Right ventricle myocardium superior (tissue), 1 donor: ENCODE measurements around the gene PRR15. TPM values are rescaled to one million over a fixed set of nuclear protein-coding genes. Genes with fewer than 3 reads are reported as not detected.
"Not testable (repeated sequence)": the region's sequence is repeated elsewhere in the genome, so short reads cannot be mapped to it uniquely, and the experiment has no call there.

Experiments
- ATAC-seq: fragments of 200-7000 bp; cut with Tn5 transposase; one replicate; pipeline ENCODE4 v1.9.1; 2020; ENCODE audit warnings: mild to moderate bottlenecking; ENCODE audit not compliant: poor library complexity
- DNase-seq: peaks from one replicate; pipeline ENCODE4 v3.0.0-alpha.2; 2020
- intact Hi-C: fragments of 100-400 bp; cut with DNase I; formaldehyde crosslinking; loops from one replicate; pipeline ENCODE4 v1.11.2; 2022
- long read RNA-seq: library from polyadenylated mRNA; unstranded; transcript quantifications from one replicate; pipeline ENCODE4 v2.0.0, GENCODE V29; 2021
- total RNA-seq: library from RNA; stranded (reverse); fragmentation: NEBNext Ultra II Directional; extraction: Animal tissue kit (Norgen Biotek cat#: 25700); gene quantifications from one replicate; pipeline ENCODE4 v1.2.1, GENCODE V29; 2021
- donor health status: DM: no; HTN: yes; CAD: no; lungs with severe emphysema.

The PRR15 gene, protein sequence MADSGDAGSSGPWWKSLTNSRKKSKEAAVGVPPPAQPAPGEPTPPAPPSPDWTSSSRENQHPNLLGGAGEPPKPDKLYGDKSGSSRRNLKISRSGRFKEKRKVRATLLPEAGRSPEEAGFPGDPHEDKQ
- total RNA-seq: not detected
- long read RNA-seq: 0 reads

DNA sequence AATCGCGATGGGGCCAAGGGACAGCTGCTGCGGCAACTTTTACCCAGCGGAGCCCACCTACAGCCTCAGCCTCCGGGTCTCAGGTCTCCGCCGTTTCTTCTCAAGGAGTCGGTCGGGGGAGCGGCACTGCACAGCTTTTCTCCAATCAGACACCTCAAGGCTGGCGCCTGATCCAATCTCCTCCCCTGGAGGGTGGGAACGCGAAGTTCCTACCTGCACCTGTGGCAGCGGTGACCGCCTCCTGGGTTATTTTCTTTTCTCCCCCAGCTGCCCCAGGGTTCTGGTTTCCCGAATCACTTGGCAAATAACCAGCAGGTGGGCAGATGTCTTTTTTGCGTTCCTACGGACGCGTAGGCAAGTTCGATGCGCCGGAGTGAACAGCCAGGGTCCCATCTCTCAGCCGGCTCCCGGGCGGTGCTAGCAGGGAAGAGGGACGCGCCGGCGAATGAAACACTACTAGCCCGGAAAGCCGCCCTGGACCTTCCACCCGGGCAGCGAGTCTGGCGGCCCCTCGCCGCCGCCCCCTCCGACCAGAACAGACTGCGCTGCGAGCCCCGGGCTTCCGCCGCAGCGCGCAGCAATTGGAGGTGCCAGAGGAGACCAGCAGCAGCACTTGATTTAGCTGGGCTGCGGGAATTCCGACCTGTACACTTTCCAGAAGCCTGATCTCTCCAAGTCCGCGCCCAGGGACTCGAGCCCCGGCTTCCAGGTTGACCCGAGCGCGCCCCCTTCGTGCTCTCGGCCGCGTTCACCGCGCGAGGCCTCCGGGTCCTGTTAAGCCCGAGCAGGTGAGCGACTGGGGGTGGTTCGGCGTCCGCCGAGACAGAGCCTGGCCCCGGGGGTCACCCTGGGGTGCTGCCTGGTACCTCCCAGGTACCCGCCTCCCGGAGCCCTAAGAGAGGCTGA, at the start of gene PRR15:
Gene PRR15, plus strand, starts transcription at position 246 of the 906 bp plus-strand sequence. CDS start 2,495 bp downstream, outside the sequence.
- DNase-seq (peak; percentile 43), ATAC-seq (peak; percentile 57)
- intact Hi-C loops: no loop called here

GRCh38 chr7:29516491-29516890, 47.1 kb upstream of the PRR15 start:
- DNase-seq (no peak), ATAC-seq (no peak)
- intact Hi-C loops: no loop called here

GRCh38 chr7:29518616-29519015, 45.0 kb upstream of the PRR15 start:
- ATAC-seq (no peak), DNase-seq (no peak)
- intact Hi-C loops: no loop called here

- intact Hi-C loops: no loop called here
- ATAC-seq (no peak), DNase-seq (no peak)
Measured at GRCh38 chr7:29523728-29524127, 39.9 kb upstream of the PRR15 start.

- no peak for ATAC-seq
- no peak for DNase-seq
- intact Hi-C loops: no loop called here
Measured at GRCh38 chr7:29527505-29528108, 36.0 kb upstream of the PRR15 start.

GRCh38 chr7:29528526-29528925, 35.1 kb upstream of the PRR15 start:
- ATAC-seq, DNase-seq, intact Hi-C loops: not testable (repeated sequence)

DNA sequence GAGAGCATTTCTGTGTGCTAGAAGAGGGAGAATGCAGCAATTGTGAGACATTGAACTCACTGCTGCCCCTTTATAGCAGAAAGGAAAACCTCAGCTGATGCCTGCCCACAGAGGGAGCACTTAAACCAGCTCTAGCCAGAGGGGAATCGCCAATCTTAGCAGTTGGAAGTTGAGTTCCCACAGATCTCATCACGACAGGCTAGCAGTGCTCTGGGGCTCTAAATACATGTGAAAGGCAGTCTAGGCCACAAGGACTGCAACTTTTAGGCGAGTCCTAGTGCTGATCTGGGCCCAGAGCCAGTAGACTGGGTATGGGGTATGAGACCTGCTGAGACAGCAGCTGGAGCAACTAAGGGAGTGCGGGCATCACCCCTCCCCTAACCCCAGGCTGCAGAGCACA, 25.2 kb upstream of the PRR15 start:
- DNase-seq (no peak), ATAC-seq (no peak)
- intact Hi-C loops: no loop called here

DNA sequence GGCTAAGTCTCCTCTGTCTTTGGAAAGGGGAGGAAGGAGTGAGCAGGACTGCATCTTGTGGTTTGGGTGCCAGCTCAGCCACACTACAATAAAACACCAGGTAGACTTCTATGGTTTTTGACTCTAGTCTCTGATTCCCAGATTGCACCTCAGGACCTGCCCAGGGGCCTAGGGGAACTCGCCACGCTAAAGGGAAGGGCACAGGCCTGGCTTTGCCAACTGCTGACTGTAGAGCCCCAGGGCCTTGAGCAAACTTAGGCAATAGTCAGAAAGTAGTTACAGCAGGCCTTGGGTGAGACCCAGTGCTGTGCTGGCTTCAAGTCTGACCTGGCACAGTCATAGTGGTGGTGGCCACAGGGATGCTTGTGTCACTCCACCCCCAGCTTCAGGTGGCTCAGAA, 24.2 kb upstream of the PRR15 start:
- intact Hi-C loops: no loop called here
- DNase-seq (no peak), ATAC-seq (no peak)

- intact Hi-C loops: no loop called here
Measured at GRCh38 chr7:29547421-29547820, 16.2 kb upstream of the PRR15 start.

GRCh38 chr7:29548823-29549222, 14.8 kb upstream of the PRR15 start:
- DNase-seq (no peak), ATAC-seq (no peak)
- intact Hi-C loops: no loop called here

More at GRCh38 chr7:29547421-29547820, 16.2 kb upstream of the PRR15 start:
- ATAC-seq (no peak), DNase-seq (no peak)

DNA sequence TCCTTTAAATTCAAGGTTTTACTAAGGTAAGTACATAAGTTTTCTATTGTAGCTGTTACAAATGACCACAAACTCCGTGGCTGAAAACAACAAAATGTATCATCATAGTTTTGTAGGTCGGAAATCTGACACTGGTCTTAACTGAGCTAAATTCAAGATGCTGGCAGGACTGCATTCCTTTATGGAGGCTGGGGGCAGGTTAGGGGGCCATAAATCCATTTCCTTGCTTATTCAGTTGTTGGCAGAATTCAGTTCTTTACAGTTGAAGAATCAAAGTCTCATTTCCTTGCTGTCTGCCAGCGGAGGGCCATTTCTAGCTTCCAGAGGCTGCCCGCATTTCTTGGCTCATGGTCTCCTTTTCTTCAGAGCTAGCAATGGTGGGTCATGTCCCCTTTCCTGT, 11.2 kb upstream of the PRR15 start:
- intact Hi-C loops: no loop called here
- DNase-seq (no peak), ATAC-seq (no peak)

DNA sequence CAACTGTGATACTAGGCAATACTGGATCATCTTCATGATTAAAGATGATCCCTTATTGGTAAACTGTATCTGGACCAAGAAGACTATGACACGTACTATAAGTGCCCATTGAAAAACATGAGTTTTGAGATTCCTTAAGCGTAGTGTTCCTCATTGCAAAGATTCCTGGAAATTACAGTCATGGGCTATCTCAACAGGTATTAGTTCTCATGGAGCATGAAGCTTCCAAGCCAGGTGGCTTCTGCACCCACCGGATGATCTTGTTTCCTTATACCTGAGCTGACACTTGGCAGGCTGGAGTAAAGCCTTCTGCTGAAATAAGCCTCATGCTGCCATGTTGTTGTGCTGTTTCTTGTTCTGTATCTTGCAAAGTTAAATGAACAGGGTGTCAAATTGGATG, 8.6 kb upstream of the PRR15 start:
- intact Hi-C loops: no loop called here
- DNase-seq: no peak

DNA sequence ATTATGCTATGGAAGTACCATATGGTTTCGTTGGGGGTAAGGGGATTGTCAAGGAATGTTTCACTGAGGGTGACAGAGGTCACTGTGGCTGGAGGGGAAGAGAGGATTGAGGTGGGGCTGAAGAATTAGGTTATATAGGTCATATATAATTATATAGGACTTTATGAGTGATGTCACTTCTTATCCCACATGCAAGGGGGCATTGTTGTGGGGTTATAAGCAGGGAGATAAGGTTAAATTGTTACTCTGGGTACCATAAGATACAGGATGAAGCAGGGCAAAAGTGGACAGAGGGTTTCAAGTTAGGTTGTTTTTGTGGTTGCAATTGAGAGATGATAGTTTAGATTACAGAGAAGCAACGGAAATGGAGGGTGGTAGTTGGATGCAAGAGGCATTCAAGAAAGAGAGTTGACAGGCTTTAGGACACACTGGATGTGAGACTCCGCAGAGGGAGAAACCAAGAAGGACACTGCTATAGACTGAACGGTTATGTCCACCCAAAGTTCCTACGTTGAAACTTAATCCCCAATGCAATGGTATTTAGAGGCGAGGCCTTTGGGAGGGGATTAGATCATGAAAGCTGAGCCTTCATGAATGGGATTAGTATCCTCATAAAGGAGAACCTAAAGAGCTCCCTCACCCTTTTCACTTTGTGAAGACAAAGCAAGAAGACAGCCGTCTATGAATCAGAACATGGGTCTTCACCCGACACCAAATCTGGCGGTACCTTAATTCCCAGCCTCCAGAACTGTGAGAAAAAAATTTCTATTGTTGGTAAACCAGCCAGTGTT, 7.0 kb upstream of the PRR15 start:
- no peak for DNase-seq
- intact Hi-C loops: no loop called here
- ATAC-seq: no peak

More for the DNA sequence above, 8.6 kb upstream of the PRR15 start:
- ATAC-seq: no peak

DNA sequence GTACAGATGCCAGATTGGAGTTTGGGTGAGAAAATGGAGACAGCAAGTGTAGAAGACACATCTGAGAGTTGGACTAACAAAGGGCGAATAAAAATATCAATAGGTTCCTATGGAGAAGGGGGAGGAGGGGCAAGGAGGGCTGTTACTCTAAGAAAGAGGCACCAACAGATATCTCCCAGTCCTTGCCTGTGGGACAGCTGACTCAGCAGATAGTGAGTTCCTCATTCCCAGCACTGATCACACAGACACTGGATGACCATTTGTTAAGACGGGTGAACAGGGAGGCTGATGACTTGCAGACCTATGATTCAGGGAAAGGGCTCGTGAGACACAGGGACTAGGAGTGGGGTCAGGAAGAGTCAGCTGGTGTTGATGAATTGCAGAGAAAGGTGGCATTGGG, 5.7 kb upstream of the PRR15 start:
- ATAC-seq: no peak
- intact Hi-C loops: no loop called here
- no peak for DNase-seq

DNA sequence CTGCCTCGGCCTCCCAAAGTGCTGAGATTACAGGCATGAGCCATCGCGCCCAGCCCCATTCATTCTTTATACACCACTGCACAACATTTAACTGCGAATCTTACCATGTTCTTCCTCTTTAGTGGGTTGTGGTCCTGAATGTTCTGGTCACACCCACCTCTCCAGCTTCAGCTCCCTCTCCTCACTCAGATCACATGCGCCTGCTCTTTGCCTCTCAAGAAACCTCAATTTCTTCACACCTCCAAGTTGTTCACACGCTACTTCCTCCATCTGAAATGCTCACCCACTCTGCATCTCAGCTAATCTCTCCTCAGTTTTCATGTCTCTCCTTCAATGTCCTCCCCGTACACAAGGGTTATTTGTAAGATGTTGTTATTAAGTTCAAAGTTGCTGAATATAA, 2.4 kb upstream of the PRR15 start:
- ATAC-seq: no peak
- DNase-seq: no peak
- intact Hi-C loops: no loop called here

DNA sequence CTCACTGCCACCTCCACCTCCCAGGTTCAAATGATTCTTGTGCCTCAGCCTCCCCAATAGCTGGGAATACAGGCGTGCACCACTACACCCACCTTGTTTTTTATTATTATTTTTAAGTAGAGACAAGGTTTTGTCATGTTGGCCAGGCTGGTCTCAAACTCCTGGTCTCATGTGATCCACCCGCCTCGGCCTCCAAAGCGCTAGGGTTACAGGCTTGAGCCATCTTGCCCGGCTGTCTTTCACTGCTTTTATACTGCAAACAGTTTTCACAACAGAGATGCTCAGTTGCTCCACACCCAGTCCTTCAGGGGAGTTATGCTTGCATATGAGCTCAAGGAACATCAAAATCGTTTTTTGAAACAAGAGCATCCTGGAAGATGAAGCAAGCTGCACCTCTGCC, 1.3 kb upstream of the PRR15 start:
- DNase-seq (no peak), ATAC-seq (no peak)
- intact Hi-C loops: no loop called here

GRCh38 chr7:29564496-29565223, 1.0 kb downstream of the PRR15 start:
- DNase-seq (peak; percentile 54), ATAC-seq (peak; percentile 70)
- intact Hi-C loops: no loop called here

GRCh38 chr7:29565224-29565630, 1.6 kb downstream of the PRR15 start:
- intact Hi-C loops: no loop called here
- DNase-seq (no peak), ATAC-seq (no peak)

GRCh38 chr7:29565634-29565981, 2.0 kb downstream of the PRR15 start:
- ATAC-seq: no peak

More at GRCh38 chr7:29565634-29565981, 2.0 kb downstream of the PRR15 start:
- intact Hi-C loops: no loop called here
- DNase-seq: no peak
